H9 (cell line): ENCODE results near the gene WNT4. TPM values are rescaled to one million over a fixed set of nuclear protein-coding genes. Genes with fewer than 3 reads are reported as not detected.

Source experiments
- DNase-seq: peaks from one replicate; pipeline ENCODE4 v3.0.0-alpha.2; 2017
- H2AFZ ChIP-seq: one replicate; pipeline ENCODE4 v1.6.1; 2013; ENCODE audit warnings: mild to moderate bottlenecking, low read length, control low read depth, moderate library complexity
- H2AK5ac ChIP-seq: 2 replicates; pipeline ENCODE4 v1.6.1; 2013; ENCODE audit warnings: low read length, control low read depth, mixed read lengths; ENCODE audit not compliant: insufficient read length
- H2BK120ac ChIP-seq: one replicate; pipeline ENCODE4 v1.6.1; 2013; ENCODE audit warnings: low read depth, mild to moderate bottlenecking, low read length, control low read depth, inconsistent platforms; ENCODE audit not compliant: poor library complexity, severe bottlenecking
- H2BK12ac ChIP-seq: 2 replicates; pipeline ENCODE4 v1.6.1; 2013; ENCODE audit warnings: low read length, control low read depth, mixed read lengths, low read depth; ENCODE audit not compliant: insufficient read length
- H2BK15ac ChIP-seq: 2 replicates; pipeline ENCODE4 v1.6.1; 2013; ENCODE audit warnings: low read depth, low read length, control low read depth
- H2BK20ac ChIP-seq: one replicate; pipeline ENCODE4 v1.6.1; 2013; ENCODE audit warnings: low read depth, mild to moderate bottlenecking, low read length, control low read depth, inconsistent platforms; ENCODE audit not compliant: poor library complexity, severe bottlenecking
- H2BK5ac ChIP-seq: 2 replicates; pipeline ENCODE4 v1.6.1; 2013; ENCODE audit warnings: low read length, control low read depth, mixed read lengths; ENCODE audit not compliant: insufficient read length
- H3K14ac ChIP-seq: 2 replicates; pipeline ENCODE4 v1.6.1; 2013; ENCODE audit warnings: low read length, control low read depth; ENCODE audit not compliant: insufficient read depth
- H3K18ac ChIP-seq: 2 replicates; pipeline ENCODE4 v1.6.1; 2013; ENCODE audit warnings: low read depth, mild to moderate bottlenecking, mixed read lengths, low read length, control low read depth; ENCODE audit not compliant: insufficient read length
- H3K23ac ChIP-seq: 2 replicates; pipeline ENCODE4 v1.6.1; 2013; ENCODE audit warnings: low read length, control low read depth, mixed read lengths, low read depth; ENCODE audit not compliant: insufficient read length
- H3K23me2 ChIP-seq: 2 replicates; pipeline ENCODE4 v1.6.1; 2013; ENCODE audit warnings: low read depth, mild to moderate bottlenecking, mixed read lengths, low read length, control low read depth; ENCODE audit not compliant: insufficient read length, poor library complexity, severe bottlenecking
- H3K27ac ChIP-seq: 2 replicates; pipeline ENCODE4 v1.5.1; 2013; ENCODE audit warnings: low read length, control low read depth, mixed read lengths, low read depth; ENCODE audit not compliant: insufficient read length
- H3K27me3 ChIP-seq: 2 replicates; pipeline ENCODE4 v1.6.1; 2013; ENCODE audit warnings: low read length, control low read depth, inconsistent platforms; ENCODE audit not compliant: insufficient read depth
- H3K4ac ChIP-seq: 2 replicates; pipeline ENCODE4 v1.6.1; 2013; ENCODE audit warnings: low read depth, mild to moderate bottlenecking, control low read depth, inconsistent platforms, low read length, moderate library complexity
- H3K4me1 ChIP-seq: 2 replicates; pipeline ENCODE4 v1.6.1; 2013; ENCODE audit warnings: low read length, control low read depth, inconsistent platforms; ENCODE audit not compliant: insufficient read depth
- H3K4me2 ChIP-seq: 2 replicates; pipeline ENCODE4 v1.6.1; 2013; ENCODE audit warnings: low read length, control low read depth, mixed read lengths; ENCODE audit not compliant: insufficient read length, insufficient read depth
- H3K56ac ChIP-seq: 2 replicates; pipeline ENCODE4 v1.6.1; 2013; ENCODE audit warnings: low read depth, mild to moderate bottlenecking, mixed read lengths, low read length, control low read depth; ENCODE audit not compliant: insufficient read length
- H3K79me1 ChIP-seq: 2 replicates; pipeline ENCODE4 v1.6.1; 2013; ENCODE audit warnings: low read depth, mild to moderate bottlenecking, moderate library complexity, low read length, control low read depth, inconsistent platforms; ENCODE audit not compliant: insufficient read depth, poor library complexity, severe bottlenecking
- H3K79me2 ChIP-seq: 2 replicates; pipeline ENCODE4 v1.6.1; 2013; ENCODE audit warnings: low read length, control low read depth, inconsistent platforms; ENCODE audit not compliant: insufficient read depth
- H3K9ac ChIP-seq: 2 replicates; pipeline ENCODE4 v1.6.1; 2013; ENCODE audit warnings: low read length, control low read depth, mixed read lengths; ENCODE audit not compliant: insufficient read length; ENCODE audit errors: extremely low read depth
- H3K9me3 ChIP-seq: one replicate; pipeline ENCODE4 v1.6.1; 2013; ENCODE audit warnings: low read depth, low read length, inconsistent platforms; ENCODE audit not compliant: control insufficient read depth
- H3T11ph ChIP-seq: one replicate; pipeline ENCODE4 v1.6.1; 2013; ENCODE audit warnings: mild to moderate bottlenecking, low read length, control low read depth, inconsistent platforms
- H4K20me1 ChIP-seq: one replicate; pipeline ENCODE4 v1.6.1; 2013; ENCODE audit not compliant: control insufficient read depth, insufficient read length, insufficient read depth
- H4K5ac ChIP-seq: 2 replicates; pipeline ENCODE4 v1.6.1; 2013; ENCODE audit warnings: low read depth, mild to moderate bottlenecking, mixed read lengths, low read length, control low read depth; ENCODE audit not compliant: insufficient read length
- H4K8ac ChIP-seq: replicated peaks from 2 replicates; pipeline ENCODE4 v1.6.1; 2013; ENCODE audit warnings: low read length, control low read depth, mixed read lengths, low read depth; ENCODE audit not compliant: insufficient read length
- H4K91ac ChIP-seq: 2 replicates; pipeline ENCODE4 v1.6.1; 2013; ENCODE audit warnings: low read depth, mild to moderate bottlenecking, moderate library complexity, mixed read lengths, low read length, control low read depth; ENCODE audit not compliant: insufficient read length
- H3K27ac Mint-ChIP-seq, 3 experiments: 2 replicates in 2 of 3; 3 replicates in 1 of 3; pipeline ENCODE4 v1.8.0; 2020 to 2021; ENCODE audit warnings: mixed read lengths in 3 of 3, mild to moderate bottlenecking in 1 of 3, moderate library complexity in 1 of 3
- H3K27me3 Mint-ChIP-seq: 2 replicates; pipeline ENCODE4 v1.8.0; 2021; ENCODE audit warnings: low read depth, mild to moderate bottlenecking, moderate library complexity, mixed read lengths
- H3K36me3 Mint-ChIP-seq, 3 experiments: 2 replicates in 2 of 3; 3 replicates in 1 of 3; pipeline ENCODE4 v1.8.0; 2020 to 2021; ENCODE audit warnings: low read depth in 3 of 3, mixed read lengths in 3 of 3; ENCODE audit not compliant: insufficient read depth in 1 of 3
- H3K4me1 Mint-ChIP-seq, 2 experiments: 2 replicates each; pipeline ENCODE4 v1.8.0; 2020; ENCODE audit warnings: mixed read lengths in 2 of 2
- H3K4me3 Mint-ChIP-seq, 2 experiments: 2 replicates in 1 of 2; 3 replicates in 1 of 2; pipeline ENCODE4 v1.8.0; 2020 to 2021; ENCODE audit warnings: mild to moderate bottlenecking in 2 of 2, mixed read lengths in 2 of 2, moderate library complexity in 1 of 2
- H3K9me3 Mint-ChIP-seq, 2 experiments: 2 replicates in 1 of 2; 3 replicates in 1 of 2; pipeline ENCODE4 v1.8.0; 2020; ENCODE audit warnings: mild to moderate bottlenecking in 2 of 2, mixed read lengths in 2 of 2, moderate library complexity in 1 of 2
- WGBS: extraction: QIAGEN DNeasy Blood & Tissue Kit; methylation state at CpG from one replicate; pipeline ENCODE4 v1.1.7; 2013; ENCODE audit warnings: missing lambda C conversion rate, low lambda C conversion rate, mixed read lengths; ENCODE audit not compliant: insufficient read length; ENCODE audit errors: extremely low coverage; 5-methylcytosine and 5-hydroxymethylcytosine counted together
- total RNA-seq: library from RNA; stranded (reverse); gene quantifications from 2 replicates; pipeline ENCODE4 v1.2.1, GENCODE V29; 2021
- TF ChIP-seq, protein P1 (sequence below): fragments of 200-600 bp; sonication (generic); conservative IDR thresholded peaks from 3 replicates; pipeline ENCODE4 v1.8.0; 2021; ENCODE audit warnings: antibody characterized with exemption, mild to moderate bottlenecking

Gene WNT4
- total RNA-seq, 1 experiment from 2014 or later: 1.4 TPM

DNA sequence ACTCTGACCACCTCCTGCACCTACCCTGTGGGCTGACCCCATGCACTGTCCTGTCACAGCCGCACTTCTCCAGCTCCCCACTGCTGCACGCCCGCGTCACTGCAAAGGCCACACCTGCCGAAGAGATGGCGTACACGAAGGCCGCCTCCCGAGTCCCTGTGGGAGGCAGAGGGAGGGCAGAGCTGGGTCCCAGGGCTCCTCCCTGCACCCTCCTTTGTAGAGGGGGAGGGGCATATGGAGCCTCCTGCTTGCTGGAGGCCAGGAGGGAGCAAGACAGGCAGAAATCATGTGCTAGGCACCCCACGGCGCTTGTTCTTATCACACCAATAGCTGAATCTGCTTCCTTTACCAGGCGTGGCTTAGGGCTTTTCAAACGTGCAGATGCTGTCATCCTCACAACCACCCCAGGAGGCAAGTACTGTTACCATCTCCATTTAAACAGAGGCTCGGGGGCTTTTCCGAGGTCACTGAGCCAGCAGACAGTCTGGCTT, 21.4 kb downstream of the WNT4 start:
- no peaks in the 10 kb centered on the region for H4K20me1 ChIP-seq
- TF ChIP-seq, protein P1, sequence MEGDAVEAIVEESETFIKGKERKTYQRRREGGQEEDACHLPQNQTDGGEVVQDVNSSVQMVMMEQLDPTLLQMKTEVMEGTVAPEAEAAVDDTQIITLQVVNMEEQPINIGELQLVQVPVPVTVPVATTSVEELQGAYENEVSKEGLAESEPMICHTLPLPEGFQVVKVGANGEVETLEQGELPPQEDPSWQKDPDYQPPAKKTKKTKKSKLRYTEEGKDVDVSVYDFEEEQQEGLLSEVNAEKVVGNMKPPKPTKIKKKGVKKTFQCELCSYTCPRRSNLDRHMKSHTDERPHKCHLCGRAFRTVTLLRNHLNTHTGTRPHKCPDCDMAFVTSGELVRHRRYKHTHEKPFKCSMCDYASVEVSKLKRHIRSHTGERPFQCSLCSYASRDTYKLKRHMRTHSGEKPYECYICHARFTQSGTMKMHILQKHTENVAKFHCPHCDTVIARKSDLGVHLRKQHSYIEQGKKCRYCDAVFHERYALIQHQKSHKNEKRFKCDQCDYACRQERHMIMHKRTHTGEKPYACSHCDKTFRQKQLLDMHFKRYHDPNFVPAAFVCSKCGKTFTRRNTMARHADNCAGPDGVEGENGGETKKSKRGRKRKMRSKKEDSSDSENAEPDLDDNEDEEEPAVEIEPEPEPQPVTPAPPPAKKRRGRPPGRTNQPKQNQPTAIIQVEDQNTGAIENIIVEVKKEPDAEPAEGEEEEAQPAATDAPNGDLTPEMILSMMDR: no peak
- no peak overlapping the region for H2AFZ ChIP-seq
- H2BK5ac ChIP-seq: no peak overlapping the region
- H3K23ac ChIP-seq: no peak overlapping the region
- no peak overlapping the region for H2BK120ac ChIP-seq
- H3K27ac ChIP-seq: no peak overlapping the region
- H3T11ph ChIP-seq: no peak overlapping the region
- H3K27me3 Mint-ChIP-seq: no peaks in the 10 kb centered on the region
- peak overlapping the region in 2 of 3 experiments; percentile 19 to 61; a peak in 2 of 7 replicates for H3K27ac Mint-ChIP-seq
- H2BK20ac ChIP-seq: no peak overlapping the region
- peaks cover 28 to 33% of the 10 kb centered on the region in 2 experiments for H3K4me1 Mint-ChIP-seq
- H2BK15ac ChIP-seq: no peak overlapping the region
- H3K9ac ChIP-seq: no peak overlapping the region
- peaks cover 1 to 7% (median 4%) of the 10 kb centered on the region in 3 experiments; a peak in 3 of 7 replicates for H3K36me3 Mint-ChIP-seq
- no peak overlapping the region for H3K14ac ChIP-seq
- peaks cover 11% of the 10 kb centered on the region; the same call in 1 of the 2 replicates for H3K4me1 ChIP-seq
- H3K4me3 Mint-ChIP-seq: no peak overlapping the region
- WGBS: no CpG with 5 or more reads among the region's 15 CpGs
- H3K23me2 ChIP-seq: no peaks in the 10 kb centered on the region
- H4K8ac ChIP-seq: no peak overlapping the region
- no peak overlapping the region for H3K4me2 ChIP-seq
- no peak overlapping the region for H3K4ac ChIP-seq
- H3K9me3 ChIP-seq: no peaks in the 10 kb centered on the region
- no peaks in the 10 kb centered on the region for H3K79me2 ChIP-seq
- DNase-seq: peak; percentile 69
- H4K5ac ChIP-seq: no peak overlapping the region
- no peaks in the 10 kb centered on the region for H3K79me1 ChIP-seq
- H4K91ac ChIP-seq: no peak overlapping the region
- no peak overlapping the region for H3K18ac ChIP-seq
- no peak overlapping the region for H2AK5ac ChIP-seq
- no peaks in the 10 kb centered on the region for H3K9me3 Mint-ChIP-seq
- no peak overlapping the region for H3K56ac ChIP-seq
- H2BK12ac ChIP-seq: no peak overlapping the region
- no peaks in the 10 kb centered on the region for H3K27me3 ChIP-seq
